Measurements from ENCODE around the gene COBL.

The COBL gene

GRCh38 chr7:51251290-51251689 lies 65.3 kb downstream of the COBL start:
- no peak for DNase-seq

- no peak for DNase-seq
These were observed 66.1 kb downstream of the COBL start for GRCh38 chr7:51250512-51250911.

GRCh38 chr7:51249991-51250390 lies 66.6 kb downstream of the COBL start:
- DNase-seq, result no peak

- no peak for DNase-seq
These were observed 67.2 kb downstream of the COBL start for GRCh38 chr7:51249187-51249945.

GRCh38 chr7:51246258-51247245 lies 70.1 kb downstream of the COBL start:
- no peak for DNase-seq

- DNase-seq, result no peak
These were observed 71.7 kb downstream of the COBL start for GRCh38 chr7:51244885-51245284.

GRCh38 chr7:51244053-51244452 lies 72.6 kb downstream of the COBL start:
- no peak for DNase-seq

GRCh38 chr7:51243631-51244030 lies 73.0 kb downstream of the COBL start:
- no peak for DNase-seq

GRCh38 chr7:51242881-51243518 lies 73.6 kb downstream of the COBL start:
- no peak for DNase-seq

GRCh38 chr7:51242007-51242691 lies 74.5 kb downstream of the COBL start:
- no peak for DNase-seq

- DNase-seq, result no peak
These were observed 75.7 kb downstream of the COBL start for GRCh38 chr7:51240868-51241267.

GRCh38 chr7:51239691-51240090 lies 76.9 kb downstream of the COBL start:
- no peak for DNase-seq

GRCh38 chr7:51238981-51239495 lies 77.6 kb downstream of the COBL start:
- DNase-seq, result no peak

GRCh38 chr7:51237446-51238133 lies 79.0 kb downstream of the COBL start:
- no peak for DNase-seq

GRCh38 chr7:51236470-51237132 lies 80.0 kb downstream of the COBL start:
- DNase-seq, result no peak

GRCh38 chr7:51235593-51236313 lies 80.9 kb downstream of the COBL start:
- no peak for DNase-seq

- DNase-seq, result no peak
These were observed 81.8 kb downstream of the COBL start for GRCh38 chr7:51234609-51235308.

GRCh38 chr7:51234139-51234538 lies 82.5 kb downstream of the COBL start:
- DNase-seq, result no peak

GRCh38 chr7:51233374-51233773 lies 83.2 kb downstream of the COBL start:
- DNase-seq, result no peak

- DNase-seq, result no peak
These were observed 85.9 kb downstream of the COBL start for GRCh38 chr7:51230723-51231122.
